ENCODE results near the gene TMCC2.
A peak's percentile ranks its signal among the peaks of the same experiment; 100 is the strongest.
"Not testable (repeated sequence)": the region's sequence is repeated elsewhere in the genome, so short reads cannot be mapped to it uniquely, and the experiment has no call there.

The TMCC2 gene

GRCh38 chr1:205261946-205262691 lies 34.4 kb downstream of the TMCC2 start:
- DNase-seq: no peak

GRCh38 chr1:205262731-205263171 lies 35.0 kb downstream of the TMCC2 start:
- no peak for DNase-seq

- DNase-seq: no peak
Measured at GRCh38 chr1:205263580-205264190, 35.9 kb downstream of the TMCC2 start.

GRCh38 chr1:205266611-205267305 lies 39.0 kb downstream of the TMCC2 start:
- DNase-seq: no peak

- no peak for DNase-seq
Measured at GRCh38 chr1:205267306-205267902, 39.7 kb downstream of the TMCC2 start.

GRCh38 chr1:205268846-205269680 lies 41.3 kb downstream of the TMCC2 start:
- DNase-seq: no peak

GRCh38 chr1:205269711-205270110 lies 42.0 kb downstream of the TMCC2 start:
- DNase-seq: no peak

GRCh38 chr1:205270271-205270670 lies 42.5 kb downstream of the TMCC2 start:
- no peak for DNase-seq

GRCh38 chr1:205270764-205271163 lies 43.0 kb downstream of the TMCC2 start:
- no peak for DNase-seq

- DNase-seq: no peak
Measured at GRCh38 chr1:205271277-205271676, 43.5 kb downstream of the TMCC2 start.

GRCh38 chr1:205271745-205272144 lies 44.0 kb downstream of the TMCC2 start:
- no peak for DNase-seq

GRCh38 chr1:205272536-205272935 lies 44.8 kb downstream of the TMCC2 start:
- no peak for DNase-seq

- peak; percentile 73 for DNase-seq
Measured at GRCh38 chr1:205273551-205273982, 45.8 kb downstream of the TMCC2 start.

- DNase-seq: no peak
Measured at GRCh38 chr1:205274041-205274691, 46.4 kb downstream of the TMCC2 start.

- no peak for DNase-seq
Measured at GRCh38 chr1:205275133-205275532, 47.4 kb downstream of the TMCC2 start.

- no peak for DNase-seq
Measured at GRCh38 chr1:205275916-205276688, 48.4 kb downstream of the TMCC2 start.

- no peak for DNase-seq
Measured at GRCh38 chr1:205276689-205277065, 48.9 kb downstream of the TMCC2 start.

- DNase-seq: no peak
Measured at GRCh38 chr1:205279986-205280385, 52.2 kb downstream of the TMCC2 start.

- DNase-seq: not testable (repeated sequence)
Measured at GRCh38 chr1:205280666-205281395, 53.1 kb downstream of the TMCC2 start.
